NK-92 (cell line): ENCODE results near the gene PLXNB3.

Source experiments
- DNase-seq: peaks from one replicate; lab custom pipeline; 2025; ENCODE audit not compliant: unreplicated experiment; lab: John Stamatoyannopoulos, UW

The PLXNB3 gene

GRCh38 chrX:153750127-153750774, 13.8 kb upstream of the PLXNB3 start:
- no peak for DNase-seq

- no peak for DNase-seq
These were observed 8.9 kb upstream of the PLXNB3 start for GRCh38 chrX:153755136-153755535.

- DNase-seq: no peak
These were observed 2.2 kb upstream of the PLXNB3 start for GRCh38 chrX:153761863-153762262.

GRCh38 chrX:153762626-153763173, 1.3 kb upstream of the PLXNB3 start:
- no peak for DNase-seq

- DNase-seq: no peak
These were observed 634 bp upstream of the PLXNB3 start for GRCh38 chrX:153763298-153763932.

- DNase-seq: no peak
These were observed 713 bp downstream of the PLXNB3 start for GRCh38 chrX:153764786-153765137.

- no peak for DNase-seq
These were observed 1.4 kb downstream of the PLXNB3 start for GRCh38 chrX:153765138-153766079.

- no peak for DNase-seq
These were observed 2.2 kb downstream of the PLXNB3 start for GRCh38 chrX:153766098-153766817.

GRCh38 chrX:153766871-153767673, 3.0 kb downstream of the PLXNB3 start:
- no peak for DNase-seq

- DNase-seq: no peak
These were observed 3.6 kb downstream of the PLXNB3 start for GRCh38 chrX:153767674-153768055.

GRCh38 chrX:153768311-153769157, 4.5 kb downstream of the PLXNB3 start:
- DNase-seq: no peak

GRCh38 chrX:153769158-153769864, 5.3 kb downstream of the PLXNB3 start:
- DNase-seq: no peak

- DNase-seq: no peak
These were observed 6.0 kb downstream of the PLXNB3 start for GRCh38 chrX:153769865-153770600.

GRCh38 chrX:153770601-153771414, 6.8 kb downstream of the PLXNB3 start:
- DNase-seq: no peak

- DNase-seq: no peak
These were observed 7.6 kb downstream of the PLXNB3 start for GRCh38 chrX:153771415-153772315.
